Upper lobe of left lung (tissue), 4 donors: ENCODE results near the gene MTSS2.
A peak's percentile ranks its signal among the peaks of the same experiment; 100 is the strongest.

ENCODE experiments used
- POLR2A ChIP-seq, 4 donors: fragments of 450-650 bp; IDR thresholded peaks; one replicate each; pipeline ENCODE4 v1.5.1; 2016 to 2017; ENCODE audit warnings: antibody characterized with exemption in 4 of 4, mild to moderate bottlenecking in 2 of 4
- TF ChIP-seq, protein P1 (sequence below), 6 experiments: fragments of 450-650 bp in 4 of 6; fragments of 200-600 bp in 2 of 6; sonication (generic) in 2 of 6; IDR thresholded peaks; one replicate each; pipeline ENCODE4 v1.5.1; 2016 to 2019; ENCODE audit warnings: antibody characterized with exemption in 6 of 6

- TF ChIP-seq, protein P1, sequence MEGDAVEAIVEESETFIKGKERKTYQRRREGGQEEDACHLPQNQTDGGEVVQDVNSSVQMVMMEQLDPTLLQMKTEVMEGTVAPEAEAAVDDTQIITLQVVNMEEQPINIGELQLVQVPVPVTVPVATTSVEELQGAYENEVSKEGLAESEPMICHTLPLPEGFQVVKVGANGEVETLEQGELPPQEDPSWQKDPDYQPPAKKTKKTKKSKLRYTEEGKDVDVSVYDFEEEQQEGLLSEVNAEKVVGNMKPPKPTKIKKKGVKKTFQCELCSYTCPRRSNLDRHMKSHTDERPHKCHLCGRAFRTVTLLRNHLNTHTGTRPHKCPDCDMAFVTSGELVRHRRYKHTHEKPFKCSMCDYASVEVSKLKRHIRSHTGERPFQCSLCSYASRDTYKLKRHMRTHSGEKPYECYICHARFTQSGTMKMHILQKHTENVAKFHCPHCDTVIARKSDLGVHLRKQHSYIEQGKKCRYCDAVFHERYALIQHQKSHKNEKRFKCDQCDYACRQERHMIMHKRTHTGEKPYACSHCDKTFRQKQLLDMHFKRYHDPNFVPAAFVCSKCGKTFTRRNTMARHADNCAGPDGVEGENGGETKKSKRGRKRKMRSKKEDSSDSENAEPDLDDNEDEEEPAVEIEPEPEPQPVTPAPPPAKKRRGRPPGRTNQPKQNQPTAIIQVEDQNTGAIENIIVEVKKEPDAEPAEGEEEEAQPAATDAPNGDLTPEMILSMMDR (IDR thresholded peaks at IDR 0.05), result peak; percentile 57 to 80 (median 71)
- no peak for TF ChIP-seq POLR2A (IDR thresholded peaks at IDR 0.05)
Observed at GRCh38 chr16:70679671-70680494, 6.0 kb downstream of the MTSS2 start.
